ENCODE results near the gene ZNF398.
A peak's percentile ranks its signal among the peaks of the same experiment; 100 is the strongest.

ZNF398 gene

DNA sequence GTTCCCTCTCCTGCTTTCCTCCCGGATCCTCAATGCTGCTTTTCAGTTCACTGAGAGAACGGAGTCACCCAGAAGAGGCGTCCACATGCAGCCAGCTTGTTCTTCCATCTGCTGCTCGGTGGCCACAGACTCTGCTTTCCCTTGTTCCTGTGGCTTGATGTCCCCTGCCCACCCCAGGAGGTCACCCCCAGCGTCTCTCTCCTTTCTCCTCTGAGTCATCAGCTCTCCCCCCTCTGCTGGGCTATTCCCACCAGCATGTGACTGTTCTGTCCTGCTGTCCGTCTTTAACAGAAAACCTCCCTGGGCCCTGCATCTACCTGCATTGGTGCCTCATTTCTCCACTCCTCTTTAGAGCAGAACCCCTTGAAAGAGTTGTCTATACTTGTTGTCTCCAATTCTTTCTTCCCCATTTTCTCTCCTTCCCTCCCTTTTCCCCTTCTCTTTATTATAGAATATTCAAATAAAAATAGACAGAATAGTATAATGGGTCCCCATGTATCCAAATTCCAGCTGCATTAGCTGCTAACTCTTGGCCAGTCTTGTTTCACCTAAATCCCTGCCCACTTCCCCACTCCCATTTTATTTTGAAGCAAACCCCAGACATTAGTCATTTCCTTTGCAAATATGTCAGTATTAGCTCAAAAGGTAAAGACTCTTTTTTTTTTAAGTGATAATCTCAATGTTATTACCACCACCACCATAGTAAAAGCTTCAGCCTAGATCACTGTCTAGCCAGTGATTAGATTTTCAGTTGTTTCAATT, 52.2 kb downstream of the ZNF398 start:
- Histone ChIP-seq H3K4me3 (ENCODE audit: low read length) (no peak overlapping the region), H3K27me3 (ENCODE audit: insufficient read depth, low read length) (no peaks in the 10 kb centered on the region), H3K9me3 (ENCODE audit: insufficient read depth, low read depth, low read length) (no peaks in the 10 kb centered on the region; the same call in 1 of the 2 replicates), H3K9ac (ENCODE audit: low read depth, low read length) (no peak overlapping the region), H3K27ac (ENCODE audit: low read length) (no peak overlapping the region), H3K4me1 (ENCODE audit: insufficient read depth, low read length) (no peaks in the 10 kb centered on the region; the same call in 1 of the 2 replicates), H3K36me3 (ENCODE audit: insufficient read depth, low read depth, low read length) (peaks cover 64% of the 10 kb centered on the region)

DNA sequence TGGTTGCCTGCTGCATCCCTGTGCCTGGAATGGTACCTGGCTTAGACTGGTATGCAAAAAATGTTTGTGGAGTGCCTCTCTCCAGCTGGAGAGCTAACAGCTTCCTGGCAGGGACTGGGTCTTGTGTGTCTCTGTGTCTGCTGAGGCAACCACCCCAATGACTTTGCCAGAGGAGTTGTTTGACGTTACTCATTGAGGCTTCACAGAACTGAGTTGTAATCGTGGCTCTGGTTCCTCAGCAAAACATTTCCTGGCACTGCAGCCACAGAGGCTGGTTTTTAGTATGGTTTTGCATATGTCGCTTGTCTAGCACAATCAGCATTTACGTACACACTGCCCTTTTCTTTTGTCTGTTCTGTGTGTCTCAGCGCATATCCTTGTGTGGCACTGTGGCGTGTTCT, 55.6 kb downstream of the ZNF398 start:
- H3K27ac ChIP-seq (ENCODE audit: low read length) = no peak overlapping the region
- no peaks in the 10 kb centered on the region; the same call in 1 of the 2 replicates for H3K9me3 ChIP-seq (ENCODE audit: insufficient read depth, low read depth, low read length)
- peaks cover 90% of the 10 kb centered on the region for H3K36me3 ChIP-seq (ENCODE audit: insufficient read depth, low read depth, low read length)
- H3K27me3 ChIP-seq (ENCODE audit: insufficient read depth, low read length) = no peaks in the 10 kb centered on the region
- no peak overlapping the region for H3K9ac ChIP-seq (ENCODE audit: low read depth, low read length)
- H3K4me3 ChIP-seq (ENCODE audit: low read length) = no peak overlapping the region
- H3K4me1 ChIP-seq (ENCODE audit: insufficient read depth, low read length) = peaks cover 3% of the 10 kb centered on the region; the same call in 1 of the 2 replicates

DNA sequence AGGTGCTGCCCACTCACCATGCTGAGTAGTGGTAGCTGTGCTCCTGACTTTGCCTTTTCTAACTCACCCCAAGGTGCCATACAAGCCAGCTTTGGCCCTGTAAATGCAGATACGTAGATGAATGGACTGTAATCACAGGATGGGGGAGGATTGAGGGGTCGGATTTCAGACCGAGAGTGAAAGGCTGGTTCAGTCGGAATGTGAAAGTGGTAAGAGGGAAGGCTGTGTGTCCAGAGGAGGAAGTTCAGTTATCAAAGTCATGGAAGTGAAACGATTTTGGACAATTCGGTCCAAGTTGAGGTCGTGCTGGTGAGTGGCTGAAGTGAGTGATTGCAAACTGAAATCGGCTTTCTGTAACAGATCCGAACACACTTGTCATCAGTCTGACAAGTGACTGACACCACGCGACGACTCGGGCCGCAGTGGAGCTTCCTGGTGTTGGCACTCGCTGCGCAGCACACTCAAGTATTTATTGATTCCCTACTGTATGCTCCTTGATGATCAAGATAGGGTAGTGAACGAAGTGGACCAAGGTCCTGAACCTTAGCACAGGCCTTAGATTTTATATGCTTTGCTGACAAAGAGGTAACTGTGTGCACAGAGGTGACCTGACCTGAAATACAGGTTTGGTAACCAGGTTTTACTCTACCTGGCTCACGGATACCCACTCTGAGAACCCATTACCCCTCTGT, 58.6 kb downstream of the ZNF398 start:
- Histone ChIP-seq H3K9ac (ENCODE audit: low read depth, low read length) (peak overlapping the region; percentile 53; the same call in 1 of the 2 replicates), H3K4me1 (ENCODE audit: insufficient read depth, low read length) (peaks cover 7% of the 10 kb centered on the region), H3K27ac (ENCODE audit: low read length) (no peak overlapping the region)

DNA sequence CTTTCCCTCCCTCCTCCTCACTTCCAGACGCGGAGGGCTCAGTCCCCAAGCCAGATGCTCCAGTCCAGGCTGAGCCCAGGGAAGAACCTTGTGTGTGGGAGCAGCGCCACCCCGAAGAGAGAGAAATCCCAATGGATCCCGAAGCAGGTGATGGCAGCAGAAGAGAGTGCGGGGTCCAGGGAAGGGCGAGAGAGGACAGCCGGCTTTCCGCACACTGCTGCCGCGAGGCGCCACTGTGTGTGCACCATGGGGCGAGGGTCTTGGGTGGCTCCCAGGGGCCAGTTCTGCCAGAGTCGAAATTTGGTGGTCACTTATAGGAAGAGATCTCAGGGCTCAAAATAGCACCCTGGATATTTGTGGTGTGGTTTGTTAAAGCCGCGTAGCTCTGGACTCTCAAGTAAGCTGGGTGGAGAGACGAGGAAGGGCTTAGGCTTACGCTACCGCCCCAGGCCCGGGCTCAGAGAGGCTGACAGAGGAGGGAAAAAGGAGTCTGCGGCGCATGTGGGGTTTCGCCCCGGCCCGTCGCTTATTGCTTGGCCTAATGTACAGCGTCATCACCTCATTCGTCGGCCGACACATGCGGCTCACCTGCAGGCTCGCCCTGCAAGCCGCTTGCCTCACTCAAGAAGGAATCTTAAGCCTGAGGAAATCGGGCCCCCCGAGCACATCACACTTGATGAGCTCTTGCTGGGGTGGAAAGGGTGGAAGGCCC, 60.2 kb downstream of the ZNF398 start:
- no peak overlapping the region for H3K27ac ChIP-seq (ENCODE audit: low read length)
- no peaks in the 10 kb centered on the region for H3K27me3 ChIP-seq (ENCODE audit: insufficient read depth, low read length)
- H3K9me3 ChIP-seq (ENCODE audit: insufficient read depth, low read depth, low read length) = no peaks in the 10 kb centered on the region
- peaks cover 88% of the 10 kb centered on the region for H3K36me3 ChIP-seq (ENCODE audit: insufficient read depth, low read depth, low read length)
- peaks cover 7% of the 10 kb centered on the region for H3K4me1 ChIP-seq (ENCODE audit: insufficient read depth, low read length)
- H3K4me3 ChIP-seq (ENCODE audit: low read length) = no peak overlapping the region
- H3K9ac ChIP-seq (ENCODE audit: low read depth, low read length) = no peak overlapping the region

More for the DNA sequence above, 58.6 kb downstream of the ZNF398 start:
- Histone ChIP-seq H3K9me3 (ENCODE audit: insufficient read depth, low read depth, low read length) (no peaks in the 10 kb centered on the region), H3K27me3 (ENCODE audit: insufficient read depth, low read length) (no peaks in the 10 kb centered on the region), H3K4me3 (ENCODE audit: low read length) (no peak overlapping the region), H3K36me3 (ENCODE audit: insufficient read depth, low read depth, low read length) (peaks cover 85% of the 10 kb centered on the region)

DNA sequence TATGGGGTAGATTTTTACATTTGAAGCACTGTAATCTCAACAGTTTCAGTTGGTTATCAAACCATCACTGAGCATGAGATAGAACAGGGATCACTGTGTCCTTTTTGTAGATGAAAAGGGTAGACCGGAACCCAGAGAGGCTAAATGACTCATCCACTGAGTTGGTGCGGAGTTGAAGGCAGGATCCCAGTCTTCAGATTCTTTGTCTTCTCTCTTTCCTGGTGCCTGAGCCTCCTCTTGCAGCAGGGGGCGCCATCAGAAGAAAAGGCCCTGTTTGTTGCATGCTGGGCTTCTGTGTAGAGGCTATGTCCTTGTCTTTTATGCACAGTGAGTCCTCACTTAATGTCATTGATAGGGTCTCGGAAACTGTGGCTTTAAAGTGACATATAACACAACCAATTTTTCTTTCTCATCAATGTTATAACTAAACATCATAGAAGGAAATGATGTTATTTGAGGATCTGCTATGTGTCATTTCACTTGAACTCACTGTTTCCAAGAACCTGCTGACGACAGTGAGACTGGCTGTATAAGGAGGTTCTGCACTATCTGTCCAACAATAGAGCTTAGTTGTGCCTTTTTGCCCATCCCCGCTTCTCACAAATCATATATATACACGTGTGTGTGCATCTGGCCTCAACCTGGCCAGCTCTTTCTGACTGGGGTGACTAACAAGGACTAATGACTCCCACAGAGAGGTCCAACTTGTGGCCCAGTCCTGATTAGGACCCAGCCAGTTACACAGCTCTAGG, 62.4 kb downstream of the ZNF398 start:
- H3K9me3 ChIP-seq (ENCODE audit: insufficient read depth, low read depth, low read length) = no peaks in the 10 kb centered on the region
- H3K4me3 ChIP-seq (ENCODE audit: low read length) = no peak overlapping the region
- H3K36me3 ChIP-seq (ENCODE audit: insufficient read depth, low read depth, low read length) = peaks cover 88% of the 10 kb centered on the region
- peaks cover 7% of the 10 kb centered on the region for H3K4me1 ChIP-seq (ENCODE audit: insufficient read depth, low read length)
- H3K27me3 ChIP-seq (ENCODE audit: insufficient read depth, low read length) = no peaks in the 10 kb centered on the region
- peak overlapping the region; percentile 54 for H3K9ac ChIP-seq (ENCODE audit: low read depth, low read length)
- H3K27ac ChIP-seq (ENCODE audit: low read length) = no peak overlapping the region

DNA sequence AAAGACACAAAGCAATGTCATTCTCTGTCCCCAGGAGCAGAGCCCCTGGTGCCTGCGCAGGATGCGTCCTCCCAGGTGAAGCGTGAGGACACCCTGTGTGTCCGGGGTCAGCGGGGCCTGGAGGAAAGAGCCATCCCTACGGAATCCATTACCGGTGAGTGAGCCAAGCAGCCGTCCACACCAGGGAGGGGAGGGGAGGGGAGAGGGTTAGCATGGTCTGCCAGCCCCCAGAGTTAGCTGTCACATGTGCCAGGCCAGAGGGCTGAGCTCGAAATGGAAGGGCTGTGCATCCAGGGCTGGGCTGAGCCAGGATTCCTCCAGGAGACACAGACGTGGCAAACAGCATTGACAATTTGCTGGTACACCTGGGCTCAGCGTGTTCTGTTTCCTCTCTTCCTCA, 63.3 kb downstream of the ZNF398 start:
- H3K4me3 ChIP-seq (ENCODE audit: low read length) = no peak overlapping the region
- peaks cover 5% of the 10 kb centered on the region for H3K4me1 ChIP-seq (ENCODE audit: insufficient read depth, low read length)
- peaks cover 95% of the 10 kb centered on the region for H3K36me3 ChIP-seq (ENCODE audit: insufficient read depth, low read depth, low read length)
- no peak overlapping the region for H3K27ac ChIP-seq (ENCODE audit: low read length)
- no peaks in the 10 kb centered on the region for H3K9me3 ChIP-seq (ENCODE audit: insufficient read depth, low read depth, low read length)
- H3K27me3 ChIP-seq (ENCODE audit: insufficient read depth, low read length) = no peaks in the 10 kb centered on the region
- H3K9ac ChIP-seq (ENCODE audit: low read depth, low read length) = no peak overlapping the region

DNA sequence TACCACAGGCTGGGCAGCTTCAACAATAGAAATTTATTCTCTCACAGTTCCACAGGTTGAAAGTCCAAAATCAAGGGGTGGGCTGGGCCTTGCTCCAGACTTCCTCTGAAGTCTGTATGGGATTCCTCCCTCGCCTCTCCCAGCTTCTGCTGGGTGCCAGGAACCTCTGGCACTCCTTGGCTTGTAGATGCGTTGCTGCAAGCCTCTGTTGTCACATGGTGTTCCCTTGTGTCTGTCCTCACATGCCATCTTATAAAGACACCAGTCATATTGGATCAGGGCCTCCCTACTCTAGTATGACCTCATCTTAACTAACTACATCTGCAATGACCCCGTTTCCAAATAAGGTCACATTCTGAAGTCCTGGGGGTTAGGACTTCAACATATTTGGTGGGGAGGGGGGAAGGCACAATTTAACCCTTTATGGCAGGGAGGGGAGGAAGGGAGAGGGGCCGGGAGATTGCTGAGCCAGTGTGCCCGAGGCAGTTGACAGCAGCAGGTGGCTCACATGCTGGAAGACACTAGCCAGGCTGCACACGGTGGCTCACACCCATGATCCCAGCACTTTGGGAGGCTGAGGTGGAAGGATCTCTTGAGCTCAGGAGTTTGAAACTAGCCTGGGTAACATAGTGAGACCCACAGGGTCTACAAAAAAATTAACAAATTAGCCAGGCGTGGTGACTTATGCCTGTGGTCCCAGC, 66.9 kb downstream of the ZNF398 start:
- Histone ChIP-seq H3K4me1 (ENCODE audit: insufficient read depth, low read length) (peaks cover 3% of the 10 kb centered on the region), H3K4me3 (ENCODE audit: low read length) (no peak overlapping the region), H3K9me3 (ENCODE audit: insufficient read depth, low read depth, low read length) (no peaks in the 10 kb centered on the region), H3K27ac (ENCODE audit: low read length) (no peak overlapping the region), H3K36me3 (ENCODE audit: insufficient read depth, low read depth, low read length) (peaks cover 100% of the 10 kb centered on the region), H3K9ac (ENCODE audit: low read depth, low read length) (no peak overlapping the region), H3K27me3 (ENCODE audit: insufficient read depth, low read length) (no peaks in the 10 kb centered on the region)

DNA sequence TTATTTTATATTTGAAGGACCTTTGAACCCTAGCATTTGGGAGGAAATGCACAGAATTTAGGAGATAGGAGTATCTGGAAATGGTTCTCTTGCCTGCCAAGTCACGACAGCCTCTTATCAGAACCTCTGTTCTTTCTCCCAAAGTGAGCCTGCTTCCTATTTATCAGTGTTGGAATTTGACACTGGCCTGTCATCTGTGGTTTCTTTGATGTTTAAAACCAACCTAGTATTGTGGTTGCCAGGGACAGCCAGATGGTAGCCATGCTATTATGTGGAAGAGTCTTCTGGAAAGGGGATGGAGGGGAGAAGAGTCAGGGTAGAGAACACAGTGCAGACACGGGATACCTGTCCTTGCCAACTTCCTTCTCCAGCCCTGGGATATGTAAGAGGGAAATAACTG, 69.1 kb downstream of the ZNF398 start:
- Histone ChIP-seq H3K36me3 (ENCODE audit: insufficient read depth, low read depth, low read length) (peaks cover 90% of the 10 kb centered on the region), H3K9me3 (ENCODE audit: insufficient read depth, low read depth, low read length) (no peaks in the 10 kb centered on the region), H3K4me3 (ENCODE audit: low read length) (no peak overlapping the region), H3K9ac (ENCODE audit: low read depth, low read length) (no peak overlapping the region), H3K27me3 (ENCODE audit: insufficient read depth, low read length) (no peaks in the 10 kb centered on the region), H3K4me1 (ENCODE audit: insufficient read depth, low read length) (no peaks in the 10 kb centered on the region; the same call in 1 of the 2 replicates), H3K27ac (ENCODE audit: low read length) (no peak overlapping the region)

DNA sequence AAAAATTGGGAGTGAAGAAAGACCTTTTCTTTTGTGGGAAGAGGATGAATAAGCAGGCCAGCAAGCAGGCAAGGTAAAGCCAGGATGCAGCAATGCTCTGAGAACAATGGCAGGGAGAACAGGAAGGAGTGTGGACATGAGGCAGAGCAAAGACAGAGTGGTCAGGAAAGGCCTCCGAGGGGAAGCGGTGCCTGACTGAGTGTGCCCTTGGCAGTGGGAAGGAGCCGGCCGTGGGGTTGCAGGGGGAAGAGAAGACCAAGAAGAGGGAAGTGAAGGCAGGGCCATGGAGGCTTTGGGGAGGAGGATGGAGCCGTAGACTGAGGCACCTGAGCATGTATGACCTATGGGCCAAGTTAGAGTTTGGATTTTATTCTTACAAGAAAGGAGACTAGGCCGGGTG, 70.3 kb downstream of the ZNF398 start:
- no peaks in the 10 kb centered on the region for H3K9me3 ChIP-seq (ENCODE audit: insufficient read depth, low read depth, low read length)
- no peak overlapping the region for H3K9ac ChIP-seq (ENCODE audit: low read depth, low read length)
- peaks cover 82% of the 10 kb centered on the region for H3K36me3 ChIP-seq (ENCODE audit: insufficient read depth, low read depth, low read length)
- H3K4me1 ChIP-seq (ENCODE audit: insufficient read depth, low read length) = no peaks in the 10 kb centered on the region; the same call in 1 of the 2 replicates
- no peak overlapping the region for H3K4me3 ChIP-seq (ENCODE audit: low read length)
- no peaks in the 10 kb centered on the region for H3K27me3 ChIP-seq (ENCODE audit: insufficient read depth, low read length)
- H3K27ac ChIP-seq (ENCODE audit: low read length) = no peak overlapping the region

DNA sequence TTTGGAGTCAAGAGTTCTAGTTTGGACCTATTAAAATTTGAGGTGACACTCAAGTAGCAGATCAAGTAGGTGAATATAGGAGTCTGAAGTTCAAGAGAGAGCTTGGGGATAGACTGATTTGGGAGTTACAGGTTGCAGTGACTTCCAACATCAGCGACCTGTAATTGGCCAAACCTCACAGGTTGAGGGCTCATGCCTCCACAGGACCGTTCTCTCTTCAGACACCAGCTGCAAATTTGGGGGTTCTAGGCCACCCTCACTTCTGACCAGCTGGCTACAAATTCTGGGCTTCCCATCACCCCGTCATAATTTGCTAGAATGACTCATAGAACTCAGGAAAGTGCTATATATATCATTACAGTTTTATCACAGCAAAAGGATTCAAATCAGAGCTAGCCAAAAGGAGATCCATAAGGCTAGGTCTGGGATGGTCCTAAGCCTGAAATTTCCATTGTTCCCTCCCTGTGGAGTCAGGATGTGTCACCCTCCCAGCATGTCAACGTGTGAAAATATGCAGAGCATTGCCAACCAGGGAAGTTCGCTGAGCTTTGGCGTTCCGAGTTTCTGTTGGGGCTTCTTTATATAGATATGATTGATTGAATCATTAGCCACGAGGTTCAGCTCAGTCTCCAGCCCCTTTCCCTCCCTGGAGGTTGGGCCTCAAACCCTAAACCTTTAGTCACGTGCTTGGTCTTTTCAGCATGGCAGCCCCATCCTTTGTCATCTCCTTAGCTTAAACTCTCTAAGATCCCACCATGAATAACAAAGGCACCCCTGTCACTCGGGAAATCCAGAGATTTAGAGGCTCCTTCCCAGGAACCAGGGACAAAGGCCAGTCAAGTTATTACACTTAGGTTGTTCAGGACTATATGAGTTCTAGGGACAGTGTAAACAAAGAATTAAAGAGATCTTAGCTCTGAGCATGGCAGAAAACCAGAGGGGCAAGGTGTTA, 71.5 kb downstream of the ZNF398 start:
- H3K27ac ChIP-seq (ENCODE audit: low read length) = no peak overlapping the region

More for the DNA sequence above, 71.5 kb downstream of the ZNF398 start:
- Histone ChIP-seq H3K9me3 (ENCODE audit: insufficient read depth, low read depth, low read length) (no peaks in the 10 kb centered on the region), H3K4me1 (ENCODE audit: insufficient read depth, low read length) (no peaks in the 10 kb centered on the region; the same call in 1 of the 2 replicates), H3K4me3 (ENCODE audit: low read length) (no peak overlapping the region), H3K9ac (ENCODE audit: low read depth, low read length) (no peak overlapping the region), H3K27me3 (ENCODE audit: insufficient read depth, low read length) (no peaks in the 10 kb centered on the region), H3K36me3 (ENCODE audit: insufficient read depth, low read depth, low read length) (peaks cover 75% of the 10 kb centered on the region)
